ENCODE data around the gene DPH1.

DNA sequence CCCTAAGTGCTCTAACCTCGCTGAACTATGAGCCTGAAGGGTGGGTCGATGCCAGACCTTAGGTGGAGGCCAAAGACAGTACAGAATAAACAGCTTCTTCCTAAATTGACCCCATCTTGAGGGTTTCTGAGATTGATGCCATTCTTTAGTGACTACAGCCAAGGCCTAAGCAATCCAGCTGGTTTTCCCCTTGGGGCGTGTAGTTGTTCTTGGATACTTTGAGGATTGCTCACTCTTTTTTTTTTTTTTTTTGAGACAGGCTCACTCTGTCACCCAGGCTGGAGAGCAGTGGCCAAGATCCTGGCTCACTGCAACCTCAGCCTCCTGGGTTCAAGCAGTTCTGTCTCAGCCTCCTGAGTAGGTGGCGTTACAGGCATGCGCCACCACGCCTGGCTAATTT lies 13.8 kb downstream of the DPH1 start:
- TF ChIP-seq, protein P1, sequence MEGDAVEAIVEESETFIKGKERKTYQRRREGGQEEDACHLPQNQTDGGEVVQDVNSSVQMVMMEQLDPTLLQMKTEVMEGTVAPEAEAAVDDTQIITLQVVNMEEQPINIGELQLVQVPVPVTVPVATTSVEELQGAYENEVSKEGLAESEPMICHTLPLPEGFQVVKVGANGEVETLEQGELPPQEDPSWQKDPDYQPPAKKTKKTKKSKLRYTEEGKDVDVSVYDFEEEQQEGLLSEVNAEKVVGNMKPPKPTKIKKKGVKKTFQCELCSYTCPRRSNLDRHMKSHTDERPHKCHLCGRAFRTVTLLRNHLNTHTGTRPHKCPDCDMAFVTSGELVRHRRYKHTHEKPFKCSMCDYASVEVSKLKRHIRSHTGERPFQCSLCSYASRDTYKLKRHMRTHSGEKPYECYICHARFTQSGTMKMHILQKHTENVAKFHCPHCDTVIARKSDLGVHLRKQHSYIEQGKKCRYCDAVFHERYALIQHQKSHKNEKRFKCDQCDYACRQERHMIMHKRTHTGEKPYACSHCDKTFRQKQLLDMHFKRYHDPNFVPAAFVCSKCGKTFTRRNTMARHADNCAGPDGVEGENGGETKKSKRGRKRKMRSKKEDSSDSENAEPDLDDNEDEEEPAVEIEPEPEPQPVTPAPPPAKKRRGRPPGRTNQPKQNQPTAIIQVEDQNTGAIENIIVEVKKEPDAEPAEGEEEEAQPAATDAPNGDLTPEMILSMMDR (IDR thresholded peaks at IDR 0.05; ENCODE audit: low read depth, low read length, poor library complexity, severe bottlenecking), result no peak
- TF ChIP-seq EZH2phosphoT487 (IDR thresholded peaks at IDR 0.05; ENCODE audit: borderline replicate concordance, low read length), result no peak

All from DOHH2 (cell line).